ENCODE measurements around the gene ORAI3. TPM values are rescaled to one million over a fixed set of nuclear protein-coding genes. Genes with fewer than 3 reads are reported as not detected.

Gene ORAI3
- total and polyA plus RNA-seq, 2 of the 13 experiments (the other 11 are each of a cell fraction or from before 2014, with no cell fraction given) = 11.4 to 32.0 TPM

GRCh38 chr16:30980959-30981358, 32.1 kb downstream of the ORAI3 start:
- Histone ChIP-seq H3K27me3 (ENCODE audit: control insufficient read depth in 1 of 2, insufficient read depth in 2 of 2, low read length in 2 of 2) (no peaks in the 10 kb centered on the region), H3K9ac (ENCODE audit: insufficient read depth, low read depth, low read length) (no peak overlapping the region), H3K9me3 (ENCODE audit: low read length) (no peaks in the 10 kb centered on the region), H3K27ac (ENCODE audit: extremely low read length, insufficient read depth, low read length) (no peak overlapping the region), H3K4me2 (ENCODE audit: low read depth, low read length) (no peak overlapping the region), H4K20me1 (ENCODE audit: insufficient read depth, low read length) (no peaks in the 10 kb centered on the region; the same call in 1 of the 2 replicates), H3K36me3 (replicated peaks in 1 of 2; ENCODE audit: control insufficient read depth in 1 of 2, insufficient read depth in 2 of 2, low read length in 2 of 2) (peaks cover 35 to 75% of the 10 kb centered on the region in 2 experiments), H3K4me1 (ENCODE audit: insufficient read depth, low read length) (peaks cover 9% of the 10 kb centered on the region), H2AFZ (ENCODE audit: low read length) (no peak overlapping the region), H3K79me2 (ENCODE audit: insufficient read depth, low read length) (no peaks in the 10 kb centered on the region), H3K4me3 (replicated peaks in 1 of 3; ENCODE audit: insufficient read depth in 1 of 3, low read depth in 2 of 3, low read length in 3 of 3) (no peak overlapping the region)
- no TSS peak for BruUV-seq (replicated peaks)
- 97% methylated on average over 14 of the region's 14 CpGs for WGBS (ENCODE audit: low lambda C conversion rate)
- in situ Hi-C loops (cut with HindIII; ENCODE audit: extremely low pct_ligation_motif_present, low pct_unique_long_range_greater_than_20kb) (loop anchor here (25.0 kb wide), 1 partner anchor 731 kb away; a partner anchor contains a TSS), intact Hi-C loops (cut with micrococcal nuclease; ENCODE audit: unreplicated experiment) (loop anchor here (10.0 kb wide), 1 partner anchor 884 kb away; no protein-coding TSS in a partner anchor)
- ChIA-PET CTCF (ENCODE audit: low intra/inter-chr PET ratio, low total read pairs) (no interaction called here), POLR2A (interaction anchor here (1.4 kb wide), 1 partner anchor 18 kb away, joined by 3 read pairs; no protein-coding TSS in a partner anchor)
- DNase-seq (ENCODE audit: low spot score) (no peak), ATAC-seq (no peak), FAIRE-seq (no peak)
- no peak for TF ChIP-seq PLSCR1 (CRISPR knock-in tag; IDR thresholded peaks at IDR 0.05; ENCODE audit: borderline replicate concordance)

DNA sequence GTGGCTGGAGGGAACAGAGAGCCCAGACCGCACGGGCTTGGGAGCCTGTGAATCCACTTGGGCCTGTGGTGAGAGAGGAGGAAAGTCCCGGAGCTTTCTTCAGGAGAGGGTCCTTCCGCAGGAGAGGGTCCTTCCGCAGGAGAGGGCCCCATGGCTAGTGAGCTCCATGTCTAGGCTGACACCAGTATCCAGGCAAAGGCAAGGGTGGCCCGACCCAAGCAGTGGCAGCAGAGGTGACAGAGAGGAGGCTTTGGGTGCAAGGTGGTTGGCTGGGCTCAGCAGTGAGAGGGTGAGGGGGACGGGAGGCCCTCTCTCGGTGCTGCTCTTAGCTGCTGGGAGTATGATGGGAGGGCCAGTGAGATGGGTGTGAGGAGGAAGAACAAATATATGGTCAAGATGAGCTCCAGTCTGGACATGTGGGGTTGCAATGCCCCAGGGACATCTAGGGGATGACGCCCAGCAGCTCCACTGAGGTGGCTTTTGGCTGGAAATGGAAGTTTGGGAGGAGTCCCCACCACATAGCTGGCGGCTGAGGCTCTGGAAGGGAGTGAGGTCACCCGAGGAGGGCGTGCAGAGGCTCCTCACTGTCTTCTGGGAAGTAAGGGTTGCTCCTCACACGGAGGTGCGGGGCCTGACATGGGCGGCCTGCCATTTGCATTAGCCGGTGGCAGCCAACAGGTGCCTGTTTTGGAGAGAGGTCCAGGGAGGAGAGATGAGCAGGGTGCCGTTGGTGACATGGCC, 33.9 kb downstream of the ORAI3 start:
- in situ Hi-C loops (cut with HindIII; ENCODE audit: extremely low pct_ligation_motif_present, low pct_unique_long_range_greater_than_20kb) = loop anchor here (25.0 kb wide), 1 partner anchor 730 kb away; a partner anchor contains a TSS

More for the DNA sequence above, 33.9 kb downstream of the ORAI3 start:
- H2AFZ ChIP-seq (ENCODE audit: low read length) = no peak overlapping the region
- no peak overlapping the region for H3K9ac ChIP-seq (ENCODE audit: insufficient read depth, low read depth, low read length)
- ChIA-PET POLR2A (interaction anchor here (1.3 to 3.7 kb wide), 3 partner anchors 15 to 160 kb away, joined by 6 to 81 read pairs (median 11); partner anchors contain the start of gene KAT8), CTCF (ENCODE audit: low intra/inter-chr PET ratio, low total read pairs) (no interaction called here)
- BruUV-seq (replicated peaks) = no TSS peak
- H3K36me3 ChIP-seq (replicated peaks in 1 of 2; ENCODE audit: control insufficient read depth in 1 of 2, insufficient read depth in 2 of 2, low read length in 2 of 2) = peaks cover 20 to 58% of the 10 kb centered on the region in 2 experiments
- WGBS (ENCODE audit: low lambda C conversion rate) = 91% methylated on average over 16 of the region's 17 CpGs
- no peaks in the 10 kb centered on the region for H3K9me3 ChIP-seq (ENCODE audit: low read length)
- intact Hi-C loops (cut with micrococcal nuclease; ENCODE audit: unreplicated experiment) = loop anchor here (10.0 kb wide), 1 partner anchor 882 kb away; no protein-coding TSS in a partner anchor
- no peak overlapping the region for H3K27ac ChIP-seq (ENCODE audit: extremely low read length, insufficient read depth, low read length)
- FAIRE-seq = no peak
- H3K79me2 ChIP-seq (ENCODE audit: insufficient read depth, low read length) = no peaks in the 10 kb centered on the region
- no peak overlapping the region for H3K4me2 ChIP-seq (ENCODE audit: low read depth, low read length)
- DNase-seq (ENCODE audit: low spot score) = no peak
- H3K27me3 ChIP-seq (ENCODE audit: control insufficient read depth in 1 of 2, insufficient read depth in 2 of 2, low read length in 2 of 2) = no peaks in the 10 kb centered on the region
- no peak for ATAC-seq
- H3K4me3 ChIP-seq (replicated peaks in 1 of 3; ENCODE audit: insufficient read depth in 1 of 3, low read depth in 2 of 3, low read length in 3 of 3) = no peak overlapping the region
- TF ChIP-seq ZFP62 (CRISPR knock-in tag; IDR thresholded peaks at IDR 0.05) = no peak
- TF ChIP-seq HNRNPLL (IDR thresholded peaks at IDR 0.05; ENCODE audit: low read depth, low read length, poor library complexity, severe bottlenecking) = peak; percentile 18
- peak; percentile 45 for TF ChIP-seq RBM22 (optimal IDR thresholded peaks at IDR 0.05; ENCODE audit: low read length)
- no peak for TF ChIP-seq ZFX (CRISPR knock-in tag; IDR thresholded peaks at IDR 0.05; ENCODE audit: low read depth)
- TF ChIP-seq ZNF224 (CRISPR knock-in tag; IDR thresholded peaks at IDR 0.05) = no peak
- no peak for TF ChIP-seq ZSCAN29 (CRISPR knock-in tag; conservative IDR thresholded peaks at IDR 0.05)
- no peak for TF ChIP-seq ADNP (CRISPR knock-in tag; IDR thresholded peaks at IDR 0.05)
- TF ChIP-seq ZNF253 (CRISPR knock-in tag; IDR thresholded peaks at IDR 0.05; ENCODE audit: borderline replicate concordance) = no peak
- peak; percentile 55 for TF ChIP-seq AGO2 (optimal IDR thresholded peaks at IDR 0.05; ENCODE audit: low read depth, low read length)
- H4K20me1 ChIP-seq (ENCODE audit: insufficient read depth, low read length) = no peaks in the 10 kb centered on the region
- H3K4me1 ChIP-seq (ENCODE audit: insufficient read depth, low read length) = peaks cover 16% of the 10 kb centered on the region
